Colonic mucosa (tissue), 4 donors: ENCODE data around the gene SOX10. TPM values are rescaled to one million over a fixed set of nuclear protein-coding genes. Genes with fewer than 3 reads are reported as not detected.
"Not testable (repeated sequence)": the region's sequence is repeated elsewhere in the genome, so short reads cannot be mapped to it uniquely, and the experiment has no call there.

Experiments used
- DNase-seq: peaks from one replicate; pipeline ENCODE4 v3.0.0-alpha.2; 2020
- H3K27ac ChIP-seq: fragments of 200-600 bp; one replicate; pipeline ENCODE4 v1.8.0; 2021
- H3K27me3 ChIP-seq: fragments of 200-600 bp; one replicate; pipeline ENCODE4 v1.8.0; 2021
- H3K36me3 ChIP-seq: fragments of 200-600 bp; one replicate; pipeline ENCODE4 v1.8.0; 2021
- H3K4me1 ChIP-seq: fragments of 200-600 bp; one replicate; pipeline ENCODE4 v1.8.0; 2021; ENCODE audit warnings: mild to moderate bottlenecking
- H3K4me3 ChIP-seq: fragments of 200-600 bp; one replicate; pipeline ENCODE4 v1.8.0; 2021
- H3K9ac ChIP-seq, 2 donors: one replicate each; pipeline ENCODE4 v1.7.0; 2013; ENCODE audit warnings: control low read depth in 2 of 2, low read depth in 2 of 2, low read length in 2 of 2
- H3K9me3 ChIP-seq: fragments of 200-600 bp; one replicate; pipeline ENCODE4 v1.8.0; 2021
- intact Hi-C: fragments of 100-400 bp; cut with DNase I; formaldehyde crosslinking; loops from one replicate; pipeline ENCODE4 v1.14.1; 2022
- total RNA-seq, 2 donors: library from RNA; stranded (reverse); fragmentation: NEBNext Ultra II Directional in 1 of 2; extraction: Animal tissue kit (Norgen Biotek cat#: 25700) in 1 of 2; gene quantifications; one replicate each; pipeline ENCODE4 v1.2.1, GENCODE V29; 2021
- TF ChIP-seq, protein P1 (sequence below): fragments of 200-600 bp; IDR thresholded peaks from one replicate; pipeline ENCODE4 v1.8.0; 2022; ENCODE audit warnings: antibody characterized with exemption, mild to moderate bottlenecking
- donor health status: healthy.
- donor health status: DM: no; HTN: no; CAD: no.
- donor health status: DM: no; HTN: no; CAD: no.

SOX10 gene
- total RNA-seq, 2 donors from 2014 or later: 0.57 to 3.4 TPM

DNA sequence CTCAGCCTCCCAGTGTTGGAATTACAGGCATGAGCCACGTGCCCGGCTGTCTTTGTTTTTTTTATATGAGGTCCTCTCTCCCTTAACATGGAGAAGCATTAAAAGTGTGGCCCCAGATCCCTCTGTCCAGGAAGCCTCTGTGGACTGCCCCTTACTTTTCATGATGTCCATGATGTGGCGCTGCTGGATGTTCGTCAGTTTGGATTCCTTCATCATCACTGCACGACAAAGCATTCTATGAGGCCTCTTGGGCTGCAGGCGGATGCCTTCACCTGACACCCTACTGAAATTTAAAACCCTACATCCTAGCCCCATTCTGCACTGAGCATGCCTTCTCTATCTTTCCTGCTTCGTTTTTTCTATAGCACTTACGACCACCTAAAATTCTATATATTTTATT lies 33.0 kb downstream of the SOX10 start:
- peaks cover 9% of the 10 kb centered on the region for H3K4me1 ChIP-seq
- no peaks in the 10 kb centered on the region for H3K36me3 ChIP-seq
- TF ChIP-seq, protein P1, sequence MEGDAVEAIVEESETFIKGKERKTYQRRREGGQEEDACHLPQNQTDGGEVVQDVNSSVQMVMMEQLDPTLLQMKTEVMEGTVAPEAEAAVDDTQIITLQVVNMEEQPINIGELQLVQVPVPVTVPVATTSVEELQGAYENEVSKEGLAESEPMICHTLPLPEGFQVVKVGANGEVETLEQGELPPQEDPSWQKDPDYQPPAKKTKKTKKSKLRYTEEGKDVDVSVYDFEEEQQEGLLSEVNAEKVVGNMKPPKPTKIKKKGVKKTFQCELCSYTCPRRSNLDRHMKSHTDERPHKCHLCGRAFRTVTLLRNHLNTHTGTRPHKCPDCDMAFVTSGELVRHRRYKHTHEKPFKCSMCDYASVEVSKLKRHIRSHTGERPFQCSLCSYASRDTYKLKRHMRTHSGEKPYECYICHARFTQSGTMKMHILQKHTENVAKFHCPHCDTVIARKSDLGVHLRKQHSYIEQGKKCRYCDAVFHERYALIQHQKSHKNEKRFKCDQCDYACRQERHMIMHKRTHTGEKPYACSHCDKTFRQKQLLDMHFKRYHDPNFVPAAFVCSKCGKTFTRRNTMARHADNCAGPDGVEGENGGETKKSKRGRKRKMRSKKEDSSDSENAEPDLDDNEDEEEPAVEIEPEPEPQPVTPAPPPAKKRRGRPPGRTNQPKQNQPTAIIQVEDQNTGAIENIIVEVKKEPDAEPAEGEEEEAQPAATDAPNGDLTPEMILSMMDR: no peak
- no peaks in the 10 kb centered on the region for H3K9me3 ChIP-seq
- H3K27me3 ChIP-seq: no peaks in the 10 kb centered on the region
- intact Hi-C loops: no loop called here
- H3K9ac ChIP-seq: no peak overlapping the region
- no peak overlapping the region for H3K4me3 ChIP-seq
- no peak for DNase-seq
- no peak overlapping the region for H3K27ac ChIP-seq

DNA sequence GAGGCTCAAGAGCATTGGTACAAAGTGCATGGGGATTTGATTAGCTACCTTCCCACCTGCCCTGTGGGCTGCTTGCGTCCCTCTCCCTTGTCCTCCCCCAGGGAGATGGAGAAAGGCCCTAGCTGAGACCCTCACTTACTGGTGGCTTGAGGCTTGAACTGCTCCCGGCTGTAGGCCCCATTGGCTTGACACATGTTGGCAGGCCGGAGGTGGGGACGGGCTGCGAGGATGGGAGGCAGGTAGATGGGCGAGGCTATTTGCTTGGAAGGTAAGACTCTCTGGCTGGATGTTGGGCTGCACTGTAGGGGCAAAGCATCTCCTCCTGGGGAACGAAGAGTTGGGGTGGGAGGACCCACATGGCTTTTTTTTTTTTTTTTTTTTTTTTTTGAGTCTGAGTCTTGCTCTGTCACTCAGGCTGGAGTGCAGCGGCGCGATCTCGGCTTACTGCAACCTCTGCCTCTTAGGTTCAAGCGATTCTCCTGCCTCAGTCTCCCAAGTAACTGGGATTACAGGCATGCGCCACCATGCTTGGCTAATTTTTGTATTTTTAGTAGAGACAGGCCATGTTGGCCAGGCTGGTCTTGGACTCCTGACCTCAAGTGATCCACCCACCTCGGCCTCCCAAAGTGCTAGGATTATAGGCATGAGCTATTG lies 37.1 kb downstream of the SOX10 start:
- DNase-seq, H3K36me3 ChIP-seq, H3K27me3 ChIP-seq, H3K4me1 ChIP-seq, H3K9me3 ChIP-seq, H3K27ac ChIP-seq, H3K4me3 ChIP-seq, intact Hi-C loops, H3K9ac ChIP-seq: not testable (repeated sequence)

DNA sequence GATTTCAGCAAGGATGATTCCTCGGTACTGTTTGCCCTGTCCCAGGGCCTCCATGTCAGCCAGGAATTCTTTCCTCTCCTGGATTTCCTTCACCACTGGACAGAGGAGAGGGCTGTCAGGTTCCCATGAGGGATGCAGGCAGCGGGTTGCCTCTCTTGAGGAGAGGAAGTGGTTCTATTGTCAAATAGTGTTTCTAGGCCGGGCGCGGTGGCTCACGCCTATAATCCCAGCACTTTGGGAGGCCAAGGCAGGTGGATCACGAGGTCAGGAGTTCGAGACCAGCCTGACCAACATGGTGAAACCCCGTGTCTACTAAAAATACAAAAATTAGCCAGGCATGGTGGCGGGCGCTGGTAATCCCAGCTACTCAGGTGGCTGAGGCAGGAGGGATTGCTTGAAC lies 39.9 kb downstream of the SOX10 start:
- H3K27ac ChIP-seq, H3K27me3 ChIP-seq, H3K36me3 ChIP-seq, H3K4me3 ChIP-seq, DNase-seq, H3K9me3 ChIP-seq, intact Hi-C loops, H3K4me1 ChIP-seq, H3K9ac ChIP-seq: not testable (repeated sequence)

DNA sequence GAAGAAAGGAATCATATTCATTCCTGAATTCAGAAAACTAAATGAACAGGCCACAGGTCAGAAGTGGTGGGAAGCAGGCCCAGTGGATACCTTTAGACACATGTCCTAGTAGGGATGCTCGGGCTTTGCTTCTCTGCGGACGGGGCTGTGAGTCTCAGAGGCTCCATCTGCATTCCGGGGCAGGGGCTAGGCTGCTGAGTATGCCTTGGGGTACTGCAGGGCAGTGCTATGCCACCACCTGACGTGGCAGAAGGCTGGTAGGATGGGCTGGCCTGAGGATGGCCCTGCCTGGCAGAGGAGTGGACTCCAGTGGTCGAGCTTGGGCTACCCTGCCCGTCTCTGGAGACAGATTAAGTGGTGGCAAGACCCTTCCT lies 40.5 kb downstream of the SOX10 start:
- H3K36me3 ChIP-seq: peaks cover 4% of the 10 kb centered on the region
- intact Hi-C loops: no loop called here

DNA sequence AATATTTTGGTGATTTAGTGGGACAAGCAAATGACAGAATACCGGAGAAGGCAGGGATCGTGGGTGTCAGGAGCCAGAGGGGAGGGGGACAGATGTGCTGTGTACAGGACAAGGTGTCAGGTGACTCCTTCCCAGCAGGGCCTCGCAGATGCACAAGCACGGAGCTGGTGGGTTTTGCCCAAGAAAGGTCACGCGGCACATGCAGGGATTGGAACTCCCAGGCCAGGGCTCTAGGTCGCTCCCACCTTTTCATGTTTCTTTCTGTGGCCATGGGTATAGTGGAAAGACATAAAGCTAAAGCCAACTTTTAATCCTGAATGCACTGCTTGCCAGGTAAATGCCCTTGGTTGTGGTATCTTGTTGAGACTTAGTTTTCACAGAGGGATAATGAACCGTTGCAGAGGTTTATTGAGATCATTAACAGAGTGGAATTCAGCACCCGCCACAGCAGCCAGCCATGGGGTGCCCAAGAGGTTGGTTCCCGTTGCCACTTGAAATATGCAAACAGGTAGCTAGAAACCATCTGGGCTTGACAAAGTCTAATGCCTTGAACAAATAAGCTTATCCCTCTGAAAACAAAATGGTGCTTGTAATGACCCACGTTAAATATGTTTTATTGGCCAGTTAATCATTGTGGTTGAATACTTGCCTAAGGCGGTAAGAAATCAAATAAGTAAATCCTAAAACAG lies 41.1 kb downstream of the SOX10 start:
- Histone ChIP-seq H3K27me3 (no peaks in the 10 kb centered on the region), H3K4me1 (no peaks in the 10 kb centered on the region), H3K36me3 (peaks cover 4% of the 10 kb centered on the region), H3K9me3 (no peaks in the 10 kb centered on the region), H3K27ac (no peak overlapping the region), H3K9ac (no peak overlapping the region), H3K4me3 (no peak overlapping the region)
- intact Hi-C loops: no loop called here
- DNase-seq: no peak
- TF ChIP-seq, protein P1: no peak

More for the DNA sequence above, 40.5 kb downstream of the SOX10 start:
- H3K4me3 ChIP-seq: no peak overlapping the region
- H3K27me3 ChIP-seq: no peaks in the 10 kb centered on the region
- no peak overlapping the region for H3K27ac ChIP-seq
- no peaks in the 10 kb centered on the region for H3K4me1 ChIP-seq
- H3K9ac ChIP-seq: no peak overlapping the region
- TF ChIP-seq, protein P1: no peak
- no peaks in the 10 kb centered on the region for H3K9me3 ChIP-seq
- no peak for DNase-seq

DNA sequence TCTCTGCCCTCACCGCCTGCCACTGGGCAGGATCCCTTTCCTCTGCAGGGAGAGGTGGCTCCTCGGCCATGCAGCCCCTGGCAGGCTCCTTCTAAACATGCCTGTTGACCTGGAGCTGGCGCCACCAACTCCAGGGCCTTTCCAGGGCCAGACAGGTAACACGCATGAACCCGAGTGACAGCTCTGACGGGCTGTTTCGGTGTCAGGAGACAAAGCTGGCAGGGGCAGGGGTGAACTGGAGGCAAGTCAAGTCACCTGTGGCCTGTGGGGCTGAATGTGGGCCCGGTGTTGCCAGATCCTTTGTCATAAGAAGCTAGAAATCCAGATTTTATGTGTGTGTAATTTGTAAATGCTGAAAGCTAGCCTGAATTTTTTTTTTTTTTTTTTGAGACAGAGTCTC lies 42.2 kb downstream of the SOX10 start:
- Histone ChIP-seq H3K4me3 (no peak overlapping the region), H3K9ac (no peak overlapping the region), H3K36me3 (peaks cover 4% of the 10 kb centered on the region), H3K4me1 (no peaks in the 10 kb centered on the region), H3K9me3 (no peaks in the 10 kb centered on the region), H3K27me3 (no peaks in the 10 kb centered on the region), H3K27ac (no peak overlapping the region)
- intact Hi-C loops: no loop called here
- no peak for DNase-seq
- TF ChIP-seq, protein P1: no peak
